ENCODE data around the gene CREB3L4. TPM values are rescaled to one million over a fixed set of nuclear protein-coding genes. Genes with fewer than 3 reads are reported as not detected.

CREB3L4 gene
- total and polyA plus RNA-seq, 2 of the 13 experiments (the other 11 are each of a cell fraction or from before 2014, with no cell fraction given), result 9.9 to 18.7 TPM

DNA sequence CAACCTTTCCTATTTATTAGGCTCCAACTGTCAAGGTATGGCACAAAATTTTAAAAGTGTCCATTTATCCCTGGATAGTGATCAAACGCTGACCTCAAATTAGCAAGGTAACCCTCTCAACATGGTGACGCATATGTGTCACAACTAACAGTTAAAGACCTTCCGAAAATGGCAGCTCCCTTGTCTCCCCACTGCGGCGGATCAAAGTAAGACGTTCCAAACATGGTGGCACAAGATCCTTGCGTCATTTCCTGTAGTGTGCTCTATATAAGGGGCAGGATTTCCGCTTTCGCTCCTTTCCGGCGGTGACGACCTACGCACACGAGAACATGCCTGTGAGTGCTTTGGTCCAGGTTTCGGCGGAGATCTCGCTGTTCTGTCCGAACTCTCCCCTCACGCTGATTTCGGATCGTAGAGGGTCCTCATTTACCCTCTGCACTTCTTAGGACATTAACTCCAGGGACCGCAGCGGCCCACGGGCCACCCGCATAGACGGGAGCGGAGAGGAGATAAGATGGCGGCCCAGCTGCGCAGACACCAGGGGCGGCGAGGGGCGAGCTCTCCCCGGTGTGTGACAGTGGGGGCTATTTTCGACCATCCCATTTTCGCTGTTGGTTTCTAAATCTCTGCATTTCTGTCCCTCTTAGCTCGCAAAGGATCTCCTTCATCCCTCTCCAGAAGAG, 22.9 kb downstream of the CREB3L4 start, which contains the start of gene RPS27 (continued):
- TF ChIP-seq ZNF570 (CRISPR knock-in tag; IDR thresholded peaks at IDR 0.05; ENCODE audit: borderline replicate concordance) (0 out of 2 replicates have a peak, but pooled peaks have one; percentile 80), ZBTB7A (CRISPR knock-in tag; IDR thresholded peaks at IDR 0.05) (peak; percentile 75; the same call in 1 of the 2 replicates), HNRNPL (IDR thresholded peaks at IDR 0.05; ENCODE audit: low read depth, low read length) (no peak), ZNF331 (CRISPR knock-in tag; IDR thresholded peaks at IDR 0.05) (peak; percentile 84), RBM39 (IDR thresholded peaks at IDR 0.05; ENCODE audit: low read depth, low read length, poor library complexity, severe bottlenecking) (no peak), U2AF1 (optimal IDR thresholded peaks at IDR 0.05; ENCODE audit: low read depth, low read length) (peak; percentile 58), ZNF713 (CRISPR knock-in tag; IDR thresholded peaks at IDR 0.05) (no peak), SRF (IDR thresholded peaks at IDR 0.05; ENCODE audit: low read depth, low read length) (peak; percentile 74; the same call in 1 of the 2 replicates), SAP130 (CRISPR knock-in tag; IDR thresholded peaks at IDR 0.05; ENCODE audit: low read depth) (peak; percentile 97), MXI1 (IDR thresholded peaks at IDR 0.05; ENCODE audit: borderline replicate concordance, low read depth, low read length) (peak; percentile 86; the same call in 2 of the 3 replicates), RBFOX2 (IDR thresholded peaks at IDR 0.05; ENCODE audit: low read depth, low read length) (peak; percentile 80), ZNF253 (CRISPR knock-in tag; IDR thresholded peaks at IDR 0.05; ENCODE audit: borderline replicate concordance) (no peak), ZNF607 (CRISPR knock-in tag; IDR thresholded peaks at IDR 0.05; ENCODE audit: borderline replicate concordance) (no peak), SP4 (CRISPR knock-in tag; IDR thresholded peaks at IDR 0.05) (peak; percentile 52; the same call in 1 of the 2 replicates), TARDBP (CRISPR knock-in tag; IDR thresholded peaks at IDR 0.05) (peak; percentile 79; the same call in 1 of the 2 replicates), ETV6 (CRISPR knock-in tag; conservative IDR thresholded peaks at IDR 0.05) (peak; percentile 68), MAZ (IDR thresholded peaks at IDR 0.05; ENCODE audit: borderline replicate concordance, low read depth, low read length) (no peak), MAZ (CRISPR knock-in tag; IDR thresholded peaks at IDR 0.05; ENCODE audit: low read depth) (peak; percentile 80; the same call in 1 of the 2 replicates), TAF1 (CRISPR knock-in tag; IDR thresholded peaks at IDR 0.05) (peak; percentile 98), ZNF792 (CRISPR knock-in tag; IDR thresholded peaks at IDR 0.05) (peak; percentile 68; the same call in 1 of the 2 replicates), ZNF292 (CRISPR knock-in tag; IDR thresholded peaks at IDR 0.05; ENCODE audit: borderline replicate concordance, low read depth) (peak; percentile 43; the same call in 1 of the 2 replicates)
- TF ChIP-seq, protein P1, sequence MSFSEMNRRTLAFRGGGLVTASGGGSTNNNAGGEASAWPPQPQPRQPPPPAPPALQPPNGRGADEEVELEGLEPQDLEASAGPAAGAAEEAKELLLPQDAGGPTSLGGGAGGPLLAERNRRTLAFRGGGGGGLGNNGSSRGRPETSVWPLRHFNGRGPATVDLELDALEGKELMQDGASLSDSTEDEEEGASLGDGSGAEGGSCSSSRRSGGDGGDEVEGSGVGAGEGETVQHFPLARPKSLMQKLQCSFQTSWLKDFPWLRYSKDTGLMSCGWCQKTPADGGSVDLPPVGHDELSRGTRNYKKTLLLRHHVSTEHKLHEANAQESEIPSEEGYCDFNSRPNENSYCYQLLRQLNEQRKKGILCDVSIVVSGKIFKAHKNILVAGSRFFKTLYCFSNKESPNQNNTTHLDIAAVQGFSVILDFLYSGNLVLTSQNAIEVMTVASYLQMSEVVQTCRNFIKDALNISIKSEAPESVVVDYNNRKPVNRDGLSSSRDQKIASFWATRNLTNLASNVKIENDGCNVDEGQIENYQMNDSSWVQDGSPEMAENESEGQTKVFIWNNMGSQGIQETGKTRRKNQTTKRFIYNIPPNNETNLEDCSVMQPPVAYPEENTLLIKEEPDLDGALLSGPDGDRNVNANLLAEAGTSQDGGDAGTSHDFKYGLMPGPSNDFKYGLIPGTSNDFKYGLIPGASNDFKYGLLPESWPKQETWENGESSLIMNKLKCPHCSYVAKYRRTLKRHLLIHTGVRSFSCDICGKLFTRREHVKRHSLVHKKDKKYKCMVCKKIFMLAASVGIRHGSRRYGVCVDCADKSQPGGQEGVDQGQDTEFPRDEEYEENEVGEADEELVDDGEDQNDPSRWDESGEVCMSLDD (CRISPR knock-in tag; IDR thresholded peaks at IDR 0.05; ENCODE audit: borderline replicate concordance), result no peak
- TF ChIP-seq, protein P2, sequence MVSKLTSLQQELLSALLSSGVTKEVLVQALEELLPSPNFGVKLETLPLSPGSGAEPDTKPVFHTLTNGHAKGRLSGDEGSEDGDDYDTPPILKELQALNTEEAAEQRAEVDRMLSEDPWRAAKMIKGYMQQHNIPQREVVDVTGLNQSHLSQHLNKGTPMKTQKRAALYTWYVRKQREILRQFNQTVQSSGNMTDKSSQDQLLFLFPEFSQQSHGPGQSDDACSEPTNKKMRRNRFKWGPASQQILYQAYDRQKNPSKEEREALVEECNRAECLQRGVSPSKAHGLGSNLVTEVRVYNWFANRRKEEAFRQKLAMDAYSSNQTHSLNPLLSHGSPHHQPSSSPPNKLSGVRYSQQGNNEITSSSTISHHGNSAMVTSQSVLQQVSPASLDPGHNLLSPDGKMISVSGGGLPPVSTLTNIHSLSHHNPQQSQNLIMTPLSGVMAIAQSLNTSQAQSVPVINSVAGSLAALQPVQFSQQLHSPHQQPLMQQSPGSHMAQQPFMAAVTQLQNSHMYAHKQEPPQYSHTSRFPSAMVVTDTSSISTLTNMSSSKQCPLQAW (CRISPR knock-in tag; IDR thresholded peaks at IDR 0.05), result 0 out of 2 replicates have a peak, but pooled peaks have one; percentile 41
- TF ChIP-seq, protein P3, sequence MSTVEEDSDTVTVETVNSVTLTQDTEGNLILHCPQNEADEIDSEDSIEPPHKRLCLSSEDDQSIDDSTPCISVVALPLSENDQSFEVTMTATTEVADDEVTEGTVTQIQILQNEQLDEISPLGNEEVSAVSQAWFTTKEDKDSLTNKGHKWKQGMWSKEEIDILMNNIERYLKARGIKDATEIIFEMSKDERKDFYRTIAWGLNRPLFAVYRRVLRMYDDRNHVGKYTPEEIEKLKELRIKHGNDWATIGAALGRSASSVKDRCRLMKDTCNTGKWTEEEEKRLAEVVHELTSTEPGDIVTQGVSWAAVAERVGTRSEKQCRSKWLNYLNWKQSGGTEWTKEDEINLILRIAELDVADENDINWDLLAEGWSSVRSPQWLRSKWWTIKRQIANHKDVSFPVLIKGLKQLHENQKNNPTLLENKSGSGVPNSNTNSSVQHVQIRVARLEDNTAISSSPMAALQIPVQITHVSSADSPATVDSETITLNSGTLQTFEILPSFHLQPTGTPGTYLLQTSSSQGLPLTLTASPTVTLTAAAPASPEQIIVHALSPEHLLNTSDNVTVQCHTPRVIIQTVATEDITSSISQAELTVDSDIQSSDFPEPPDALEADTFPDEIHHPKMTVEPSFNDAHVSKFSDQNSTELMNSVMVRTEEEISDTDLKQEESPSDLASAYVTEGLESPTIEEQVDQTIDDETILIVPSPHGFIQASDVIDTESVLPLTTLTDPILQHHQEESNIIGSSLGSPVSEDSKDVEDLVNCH (CRISPR knock-in tag; IDR thresholded peaks at IDR 0.05), result no peak

Measured in HepG2 (cell line).